GM18870 (cell line): ENCODE data around the gene TRIO.

Experiments
- ATAC-seq: cut with Tn5 transposase; IDR thresholded peaks from one replicate; pipeline ENCODE4 v1.9.1; 2021; ENCODE audit warnings: moderate library complexity; ENCODE audit not compliant: unreplicated experiment

The TRIO gene

GRCh38 chr5:14122089-14122488 is 21.1 kb upstream of the TRIO start:
- no peak for ATAC-seq

DNA sequence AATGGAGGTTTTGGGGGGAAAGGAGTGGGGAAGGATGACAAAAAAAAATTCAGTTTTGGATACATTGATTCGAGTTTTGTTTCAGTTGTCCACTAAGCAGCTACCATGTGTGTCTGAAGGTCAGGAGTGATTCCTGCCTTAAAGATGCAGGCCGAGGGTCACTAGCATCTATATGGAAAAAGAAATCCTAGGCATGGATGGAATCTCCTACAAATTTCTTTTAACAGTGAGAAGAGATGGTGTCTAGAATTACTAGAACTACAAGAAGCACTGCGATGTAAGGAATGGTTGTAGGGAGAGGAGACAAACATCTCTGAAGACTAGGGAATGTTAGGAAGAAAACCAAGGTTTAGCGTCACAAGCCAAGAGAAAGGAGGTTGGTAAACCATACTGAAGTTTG is 19.6 kb upstream of the TRIO start:
- ATAC-seq = no peak

DNA sequence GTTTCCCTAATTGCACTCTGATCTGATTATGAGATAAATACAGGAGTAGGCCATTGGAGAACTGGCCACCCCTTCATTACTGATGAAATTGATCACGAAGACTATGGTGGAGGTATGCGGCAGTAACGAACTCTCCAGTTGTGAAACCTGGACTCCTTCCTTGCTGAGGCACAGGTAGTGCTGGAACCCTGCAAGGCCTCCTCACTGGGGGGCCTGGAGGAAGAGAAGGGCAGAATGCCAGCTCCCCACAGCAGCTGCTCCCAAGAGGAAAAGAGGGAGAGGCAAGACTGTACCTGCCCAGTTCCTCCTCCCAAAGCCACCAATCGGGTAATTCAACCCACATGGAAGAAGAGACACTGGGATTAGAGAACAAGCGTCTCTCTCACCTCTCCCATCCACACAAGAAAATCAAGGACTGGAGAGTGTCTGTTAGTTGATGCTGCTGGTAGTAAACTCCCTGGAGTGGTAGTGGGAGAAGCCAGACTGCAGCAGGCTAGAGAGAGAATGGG is 19.1 kb upstream of the TRIO start:
- ATAC-seq = no peak

DNA sequence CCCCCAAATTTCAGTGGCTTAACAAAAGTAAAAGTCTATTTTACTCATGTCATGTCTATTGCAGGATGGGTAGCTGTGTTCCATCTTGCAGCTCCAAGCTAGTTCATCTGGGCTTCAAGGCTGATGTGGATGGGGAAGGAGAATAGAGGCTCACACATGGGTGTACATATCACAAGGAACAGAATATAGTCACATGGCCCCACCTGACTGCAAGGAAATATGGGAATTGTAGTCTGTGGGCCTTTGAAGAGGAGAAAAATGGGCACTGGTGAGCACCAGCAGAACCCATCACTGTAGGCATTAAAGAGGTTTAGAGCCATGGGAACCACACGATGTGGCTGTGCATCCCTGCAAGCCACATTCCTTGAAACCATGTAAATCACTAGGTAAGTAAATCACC is 17.9 kb upstream of the TRIO start:
- ATAC-seq = no peak

DNA sequence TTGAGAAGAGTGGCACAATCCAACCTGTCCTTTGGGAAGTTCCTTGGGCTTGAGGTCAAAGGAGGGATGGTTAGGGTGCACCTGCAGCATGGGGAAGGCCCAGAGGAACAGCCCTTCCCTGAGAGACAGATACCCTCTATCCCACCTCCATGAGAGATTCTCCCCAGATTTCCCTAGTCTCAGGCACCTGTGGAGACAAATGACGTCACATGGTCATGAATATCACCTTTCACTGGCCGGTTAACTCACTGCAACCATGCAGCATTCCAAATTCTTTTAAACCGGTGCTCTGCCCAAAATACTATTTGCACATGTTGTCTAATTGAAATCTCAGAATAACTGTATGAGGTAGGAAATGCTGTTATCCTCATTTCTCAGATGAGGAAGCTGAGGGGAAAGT is 15.6 kb upstream of the TRIO start:
- ATAC-seq = no peak

DNA sequence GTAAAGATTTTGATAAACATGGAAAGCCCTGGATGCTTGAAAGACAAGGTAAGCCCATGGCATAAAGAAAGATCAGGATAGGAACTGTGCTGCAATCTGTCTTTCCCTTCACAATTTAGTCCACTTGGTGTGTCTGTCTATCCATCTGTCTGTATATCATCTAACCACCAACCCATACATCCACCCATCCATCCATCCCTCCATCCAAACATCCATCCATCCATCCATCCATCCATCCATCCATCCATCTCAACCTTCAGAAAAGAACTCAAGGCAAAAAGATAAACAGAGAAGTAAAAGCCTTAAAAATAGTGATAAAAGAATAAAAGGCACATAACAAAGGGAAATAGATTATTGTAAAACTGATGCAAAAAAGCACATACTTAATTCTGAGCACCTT is 15.1 kb upstream of the TRIO start:
- ATAC-seq = no peak

DNA sequence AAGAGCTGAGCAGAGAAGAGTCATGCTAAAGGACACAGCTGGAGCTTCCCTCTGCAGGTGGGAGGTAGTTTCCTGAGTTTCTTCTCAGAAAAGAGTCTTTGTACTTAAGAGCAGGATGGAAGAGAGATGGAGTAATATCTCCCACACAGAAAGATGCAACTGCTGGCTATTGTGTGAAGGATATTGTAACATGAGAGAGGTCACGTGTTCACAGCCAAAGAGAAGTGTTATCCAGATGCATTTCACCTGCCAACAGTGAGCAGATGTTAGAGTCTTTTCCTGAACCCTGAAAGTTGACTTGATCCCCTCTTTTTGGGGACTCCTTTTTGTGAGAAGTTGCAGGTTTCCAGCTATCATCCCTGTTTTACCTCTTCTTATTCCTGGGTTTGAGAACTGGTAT is 14.0 kb upstream of the TRIO start:
- no peak for ATAC-seq

DNA sequence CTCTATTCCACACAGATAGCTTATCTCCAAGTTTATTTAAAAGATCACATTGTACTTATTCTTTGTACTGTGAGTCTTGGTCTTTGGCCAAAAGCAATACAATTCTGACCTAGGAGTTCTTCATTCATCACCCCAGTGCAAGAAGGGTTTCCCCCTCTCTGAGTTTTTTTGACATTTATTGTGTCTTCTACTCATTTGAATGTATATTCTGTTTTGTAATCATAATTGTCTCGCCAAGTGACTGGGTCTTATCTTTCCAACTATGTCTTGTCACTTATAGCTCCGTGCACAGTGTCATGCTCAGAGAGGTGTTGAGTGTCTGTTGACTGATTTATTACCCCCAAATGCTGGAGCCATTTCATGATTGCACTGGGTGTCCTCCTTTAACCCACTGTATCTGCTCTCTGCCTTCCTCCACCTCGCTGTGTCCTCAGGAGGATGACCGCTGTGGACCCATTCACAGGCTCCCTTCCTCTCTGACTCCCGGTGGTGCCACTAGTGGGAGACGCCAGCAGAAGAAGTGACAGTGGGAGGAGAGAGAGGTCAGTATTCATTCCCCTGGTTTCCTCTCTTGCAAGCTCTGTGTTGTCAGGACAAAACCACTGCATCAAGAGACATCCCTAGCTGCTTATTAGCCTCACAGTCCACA is 11.2 kb upstream of the TRIO start:
- no peak for ATAC-seq

GRCh38 chr5:14133394-14133793 is 9.7 kb upstream of the TRIO start:
- ATAC-seq = no peak

DNA sequence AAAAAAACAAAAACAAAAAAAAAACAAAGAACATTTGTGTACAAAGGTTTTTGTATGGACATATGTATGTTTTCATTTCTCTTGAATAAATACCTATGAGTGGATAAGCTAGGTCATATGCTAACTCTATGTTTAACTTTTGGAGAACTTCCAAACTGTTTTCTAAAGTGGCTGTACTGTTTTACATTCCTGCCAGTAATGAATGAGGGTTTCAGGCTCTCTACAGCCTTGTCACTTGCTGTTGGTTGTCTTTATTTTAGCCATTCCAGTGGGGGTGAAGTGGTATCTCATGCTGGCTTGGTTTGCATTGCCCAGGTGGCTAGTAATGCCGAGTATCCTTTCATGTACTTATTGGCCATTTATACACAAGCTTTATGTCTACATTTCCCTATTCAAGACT is 9.1 kb upstream of the TRIO start:
- no peak for ATAC-seq

DNA sequence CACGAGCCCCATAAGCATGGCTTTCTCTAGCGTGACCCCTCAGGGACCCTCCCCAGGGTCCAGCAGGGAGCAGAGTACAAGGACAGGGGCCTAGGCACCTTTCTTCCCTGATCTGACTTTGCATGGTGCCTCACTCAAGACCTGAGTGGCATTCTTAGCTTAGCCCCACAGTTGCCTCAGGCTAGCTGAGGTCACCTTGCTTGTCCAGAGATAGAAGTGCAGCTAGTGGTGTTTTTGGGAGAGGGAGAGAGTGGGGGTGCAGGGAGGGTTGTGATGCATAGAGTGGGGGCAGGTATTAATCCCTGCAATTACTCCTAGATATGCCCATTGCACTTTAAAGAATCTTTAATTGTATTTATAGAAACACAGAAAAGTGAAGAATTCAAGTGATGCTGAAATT is 8.4 kb upstream of the TRIO start:
- no peak for ATAC-seq

GRCh38 chr5:14135621-14136020 is 7.5 kb upstream of the TRIO start:
- ATAC-seq = no peak

GRCh38 chr5:14136228-14136627 is 6.9 kb upstream of the TRIO start:
- no peak for ATAC-seq

DNA sequence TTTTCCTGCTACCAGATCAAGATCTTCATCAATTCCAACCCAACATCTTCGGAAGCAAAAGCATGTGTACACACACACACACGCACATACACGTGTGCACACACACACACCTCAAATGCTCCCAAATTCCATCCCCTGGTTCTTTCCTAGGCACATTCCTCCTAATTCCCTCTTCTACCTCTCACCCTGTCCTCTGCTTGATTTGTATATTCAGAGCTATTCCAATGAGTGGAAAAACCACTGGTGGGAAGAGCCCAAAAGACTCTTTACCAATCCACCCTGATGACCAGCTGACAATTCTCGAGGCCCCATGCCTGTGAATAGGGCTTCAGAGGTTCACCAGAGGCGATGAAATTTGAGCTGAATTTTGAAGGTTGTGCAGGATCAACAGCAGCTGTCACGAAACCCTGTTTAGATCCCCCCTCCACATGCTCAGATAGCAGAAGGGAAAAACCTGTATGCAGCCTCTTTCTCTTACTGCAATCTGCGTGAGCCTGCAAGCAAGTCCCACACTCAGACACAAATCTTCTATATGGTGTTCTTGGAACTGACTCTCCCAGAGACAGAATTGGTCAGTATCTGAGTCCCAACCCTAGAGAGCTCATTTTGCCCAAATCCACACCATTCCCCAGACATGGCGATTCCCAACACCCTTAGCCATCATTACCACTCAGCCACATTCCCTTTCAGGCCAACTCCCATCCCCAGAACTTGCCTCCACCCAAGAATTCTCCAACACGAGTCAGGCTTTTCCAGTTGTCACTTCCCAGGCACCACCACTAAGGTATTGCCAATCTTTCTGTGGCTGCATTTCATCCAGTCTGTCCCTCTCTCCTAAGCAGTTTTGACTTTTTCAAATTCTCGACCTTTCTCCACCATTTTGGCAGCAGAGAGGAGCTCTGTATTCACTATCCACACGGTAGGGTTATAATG is 4.3 kb upstream of the TRIO start:
- ATAC-seq = no peak

GRCh38 chr5:14141764-14142163 is 1.4 kb upstream of the TRIO start:
- ATAC-seq = no peak

- peak; percentile 7 for ATAC-seq
These were observed 828 bp upstream of the TRIO start for GRCh38 chr5:14142202-14142826.

- ATAC-seq = no peak
These were observed 351 bp downstream of the TRIO start for GRCh38 chr5:14143546-14143840.

- ATAC-seq = no peak
These were observed 871 bp downstream of the TRIO start for GRCh38 chr5:14143841-14144585.

GRCh38 chr5:14144586-14145434 is 1.7 kb downstream of the TRIO start:
- peak; percentile 69 for ATAC-seq
